GM12878 (cell line): Measurements from ENCODE around the gene TBCK. TPM values are rescaled to one million over a fixed set of nuclear protein-coding genes. Genes with fewer than 3 reads are reported as not detected.

Experiments
- ATAC-seq: fragments of 200-7000 bp; cut with Tn5 transposase; 3 replicates; pipeline ENCODE4 v1.9.1; 2020; ENCODE audit warnings: mild to moderate bottlenecking, moderate library complexity
- BruUV-seq: library from RNA; stranded (reverse); fragments of 400-500 nt; replicated peaks from 2 replicates; lab custom pipeline; 2021; lab: Mats Ljungman, UMichigan
- CTCF ChIA-PET: fragments of 300-600 bp; sonication (Branson Sonifier 250); formaldehyde crosslinking; extraction: SDS; loops from one replicate; lab custom pipeline; 2021; ENCODE audit warnings: inconsistent platforms; lab: Yijun Ruan, JAX
- POLR2A ChIA-PET: fragments of 350-600 bp; formaldehyde crosslinking; extraction: SDS; loops from one replicate; lab custom pipeline; 2021; ENCODE audit warnings: inconsistent platforms; lab: Charles Lee
- RAD21 ChIA-PET: fragments of 300-600 bp; sonication (Branson Sonifier 250); formaldehyde crosslinking; loops from one replicate; lab custom pipeline; 2023; ENCODE audit warnings: antibody characterized with exemption; ENCODE audit not compliant: unreplicated experiment; lab: Charles Lee
- SMC1A ChIA-PET: fragments of 300-600 bp; sonication (Branson Sonifier 250); formaldehyde crosslinking; loops from one replicate; lab custom pipeline; 2023; ENCODE audit not compliant: unreplicated experiment, uncharacterized antibody; lab: Charles Lee
- DNase-seq: peaks from one replicate; pipeline ENCODE4 v3.0.0-alpha.2; 2011; ENCODE audit warnings: low read depth, low spot score
- FAIRE-seq: peaks from 3 replicates; lab custom pipeline; 2011; peaks lifted over from hg19 to GRCh38; lab: Jason Lieb, UNC
- H2AFZ ChIP-seq: 2 replicates; pipeline ENCODE4 v1.6.0; 2011; ENCODE audit warnings: low read depth, low read length, control low read depth; ENCODE audit not compliant: control insufficient read depth
- H3K27ac ChIP-seq: 2 replicates; pipeline ENCODE4 v1.5.1; 2011; ENCODE audit warnings: control low read depth; ENCODE audit not compliant: control insufficient read depth, insufficient read depth
- H3K27me3 ChIP-seq, 2 experiments: replicated peaks in 1 of 2; 2 replicates each; pipeline versions ENCODE4 v1.6.0 to v1.6.1; 2011; ENCODE audit warnings: low read length in 1 of 2; ENCODE audit not compliant: control insufficient read depth in 2 of 2, insufficient read depth in 2 of 2
- H3K36me3 ChIP-seq, 2 experiments: 2 replicates each; pipeline ENCODE4 v1.5.1; 2011; ENCODE audit warnings: low read length in 1 of 2; ENCODE audit not compliant: control insufficient read depth in 2 of 2, insufficient read depth in 2 of 2
- H3K4me1 ChIP-seq: 2 replicates; pipeline ENCODE4 v1.6.1; 2011; ENCODE audit warnings: mild to moderate bottlenecking, low read length, moderate library complexity, mixed read lengths; ENCODE audit not compliant: control insufficient read depth, insufficient read depth
- H3K4me2 ChIP-seq: 2 replicates; pipeline ENCODE4 v1.6.0; 2011; ENCODE audit warnings: control low read depth; ENCODE audit not compliant: control insufficient read depth, insufficient read depth
- H3K4me3 ChIP-seq: fragments of 200-600 bp; sonication (generic); 2 replicates; pipeline ENCODE4 v1.5.1; 2016
- H3K79me2 ChIP-seq: 2 replicates; pipeline ENCODE4 v1.6.0; 2011; ENCODE audit warnings: low read length; ENCODE audit not compliant: control insufficient read depth, insufficient read depth
- H3K9ac ChIP-seq: 2 replicates; pipeline ENCODE4 v1.8.0; 2011; ENCODE audit warnings: low read length, control low read depth, mixed read lengths; ENCODE audit not compliant: control insufficient read depth, insufficient read depth
- H3K9me3 ChIP-seq: replicated peaks from 3 replicates; pipeline ENCODE4 v1.5.1; 2011; ENCODE audit warnings: mild to moderate bottlenecking, low read length; ENCODE audit not compliant: control insufficient read depth, insufficient read depth
- H4K20me1 ChIP-seq: 2 replicates; pipeline ENCODE4 v1.6.0; 2011; ENCODE audit not compliant: control insufficient read depth, insufficient read depth
- CHD2 ChIP-seq: IDR thresholded peaks from 2 replicates; pipeline ENCODE4 v1.6.1; 2011; ENCODE audit warnings: low read depth, low read length, improper control_type of control experiment, borderline replicate concordance
- CHD4 ChIP-seq: fragments of 200-600 bp; sonication (generic); IDR thresholded peaks from 2 replicates; pipeline ENCODE4 v1.6.1; 2016; ENCODE audit warnings: mild to moderate bottlenecking
- EP300 ChIP-seq, 2 experiments: fragments of 150-350 bp in 1 of 2; IDR thresholded peaks; 2 replicates each; pipeline ENCODE4 v1.6.1; 2011 to 2012; ENCODE audit warnings: low read depth in 2 of 2, low read length in 2 of 2, borderline replicate concordance in 1 of 2, improper control_type of control experiment in 1 of 2, inconsistent platforms in 1 of 2; ENCODE audit not compliant: control insufficient read depth in 1 of 2
- HCFC1 ChIP-seq: fragments of 150-350 bp; IDR thresholded peaks from 2 replicates; pipeline ENCODE4 v1.6.1; 2014; ENCODE audit warnings: low read length
- MXI1 ChIP-seq: fragments of 150-350 bp; IDR thresholded peaks from 2 replicates; pipeline ENCODE4 v1.6.1; 2011; ENCODE audit warnings: low read depth, mild to moderate bottlenecking, inconsistent platforms, low read length, improper control_type of control experiment
- RAD21 ChIP-seq: IDR thresholded peaks from 2 replicates; pipeline ENCODE4 v1.6.1; 2011; ENCODE audit warnings: mild to moderate bottlenecking, low read depth, low read length, moderate library complexity; ENCODE audit not compliant: insufficient read depth
- RFX5 ChIP-seq: IDR thresholded peaks from 2 replicates; pipeline ENCODE4 v1.6.1; 2011; ENCODE audit warnings: low read depth, low read length, improper control_type of control experiment
- SREBF1 ChIP-seq: IDR thresholded peaks from 2 replicates; pipeline ENCODE4 v1.6.1; 2012; ENCODE audit warnings: mild to moderate bottlenecking, low read length
- SUPT20H ChIP-seq: IDR thresholded peaks from 2 replicates; pipeline ENCODE4 v1.6.1; 2011; ENCODE audit warnings: low read depth, mild to moderate bottlenecking, low read length, moderate library complexity, borderline replicate concordance; ENCODE audit not compliant: control insufficient read depth
- TAF1 ChIP-seq: IDR thresholded peaks from 2 replicates; pipeline ENCODE4 v1.6.1; 2011; ENCODE audit warnings: mild to moderate bottlenecking, low read depth, low read length, borderline replicate concordance
- YY1 ChIP-seq: IDR thresholded peaks from 2 replicates; pipeline ENCODE4 v1.6.1; 2011; ENCODE audit warnings: low read depth, mild to moderate bottlenecking, low read length
- ZBED1 ChIP-seq: IDR thresholded peaks from 2 replicates; pipeline ENCODE4 v1.6.1; 2016; ENCODE audit warnings: borderline replicate concordance
- ZNF274 ChIP-seq: IDR thresholded peaks from one replicate; pipeline ENCODE4 v1.8.0; 2011; ENCODE audit not compliant: insufficient read length, insufficient read depth
- WGBS: methylation state at CpG from one replicate; pipeline ENCODE4 v1.1.6; 2016; ENCODE audit warnings: low lambda C conversion rate; ENCODE audit not compliant: insufficient replicate concordance, insufficient coverage; ENCODE audit errors: missing lambda C conversion rate; 5-methylcytosine and 5-hydroxymethylcytosine counted together
- in situ Hi-C: fragments of 300-500 bp; cut with MboI; formaldehyde crosslinking; loops from 9 replicates; pipeline ENCODE4 v1.14.3; 2018; ENCODE audit warnings: mixed read lengths
- intact Hi-C: fragments of 100-400 bp; cut with micrococcal nuclease; formaldehyde crosslinking; loops from one replicate; pipeline ENCODE4 v1.14.2; 2022; ENCODE audit not compliant: unreplicated experiment
- polyA plus RNA-seq, 11 experiments: library from polyadenylated mRNA; depleted of rRNA in 4 of 11; unstranded in 6 of 11; stranded (reverse) in 5 of 11; fragments of >200 nt; fragmentation: Nextera tagmentation in 4 of 11; fragmentation: Illumina TruSeq in 1 of 11; extraction: Ambion mirVana in 4 of 11; extraction: Trizol in 1 of 11; gene quantifications; 1 replicate in 1 of 11; 2 replicates in 10 of 11; pipeline versions ENCODE4 v1.2.1 to v1.2.3, GENCODE V29; 2011 to 2016; ENCODE audit warnings: inconsistent platforms in 2 of 11, missing spikeins in 2 of 11, low read depth in 1 of 11
- total RNA-seq, 4 experiments: library from RNA; depleted of rRNA in 3 of 4; stranded (reverse); fragments of >200 nt in 3 of 4; fragmentation: Illumina TruSeq in 1 of 4; extraction: Trizol in 1 of 4; gene quantifications; 2 replicates each; pipeline versions ENCODE4 v1.2.1 to v1.2.3, GENCODE V29; 2013 to 2021
- TF ChIP-seq, protein P1 (sequence below): fragments of 450-650 bp; IDR thresholded peaks from 2 replicates; pipeline ENCODE4 v1.6.1; 2017; ENCODE audit warnings: borderline replicate concordance

TBCK gene
- total and polyA plus RNA-seq, 10 of the 15 experiments (the other 5 are each of a cell fraction or from before 2014, with no cell fraction given), result 4.1 to 30.3 (median 20.2) TPM

GRCh38 chr4:106255195-106255594 is 60.8 kb downstream of the TBCK start:
- POLR2A ChIA-PET, result no interaction called here
- SMC1A ChIA-PET, result no interaction called here
- in situ Hi-C loops, result no loop called here
- no peak for ATAC-seq
- H3K9me3 ChIP-seq, result no peaks in the 10 kb centered on the region; the same call in 2 of the 3 replicates
- H3K4me2 ChIP-seq, result no peak overlapping the region
- no peak for DNase-seq
- 97% methylated on average over 8 of the region's 8 CpGs for WGBS
- RAD21 ChIA-PET, result no interaction called here
- H3K4me1 ChIP-seq, result no peaks in the 10 kb centered on the region
- CTCF ChIA-PET, result interaction anchor here (0.9 to 1.6 kb wide), 2 partner anchors 9 to 11 kb away, joined by 3 to 4 read pairs; no protein-coding TSS in a partner anchor
- intact Hi-C loops, result no loop called here
- no peaks in the 10 kb centered on the region for H4K20me1 ChIP-seq
- H3K9ac ChIP-seq, result no peak overlapping the region
- no peaks in the 10 kb centered on the region for H3K27me3 ChIP-seq
- no peak for FAIRE-seq
- H3K36me3 ChIP-seq, result peaks cover 4 to 6% of the 10 kb centered on the region in 2 experiments; a peak in 2 of 4 replicates
- no TSS peak for BruUV-seq
- no peaks in the 10 kb centered on the region for H3K79me2 ChIP-seq
- H2AFZ ChIP-seq, result no peak overlapping the region
- H3K27ac ChIP-seq, result no peak overlapping the region
- no peak overlapping the region for H3K4me3 ChIP-seq
- TF ChIP-seq CHD4 (no peak), CHD2 (no peak), ZNF274 (no peak), RAD21 (no peak), MXI1 (no peak), TAF1 (no peak), RFX5 (no peak)

- H3K4me1 ChIP-seq, result no peaks in the 10 kb centered on the region
- no peaks in the 10 kb centered on the region for H4K20me1 ChIP-seq
- intact Hi-C loops, result no loop called here
- ChIA-PET CTCF (interaction anchor here (1.6 kb wide), 1 partner anchor 11 kb away, joined by 4 read pairs; no protein-coding TSS in a partner anchor), RAD21 (no interaction called here), SMC1A (interaction anchor here (1.4 kb wide), 1 partner anchor 13 kb away, joined by 3 read pairs; no protein-coding TSS in a partner anchor), POLR2A (no interaction called here)
- no TSS peak for BruUV-seq
- FAIRE-seq, result no peak
- no peak overlapping the region for H3K4me3 ChIP-seq
- H3K27me3 ChIP-seq, result no peaks in the 10 kb centered on the region
- in situ Hi-C loops, result no loop called here
- no peak overlapping the region for H2AFZ ChIP-seq
- H3K79me2 ChIP-seq, result no peaks in the 10 kb centered on the region
- H3K4me2 ChIP-seq, result no peak overlapping the region
- no peaks in the 10 kb centered on the region; the same call in 2 of the 3 replicates for H3K9me3 ChIP-seq
- no peak for ATAC-seq
- 86% methylated on average over 4 of the region's 4 CpGs for WGBS
- no peak overlapping the region for H3K27ac ChIP-seq
- H3K36me3 ChIP-seq, result peaks cover 4 to 9% of the 10 kb centered on the region in 2 experiments; a peak in 2 of 4 replicates
- H3K9ac ChIP-seq, result no peak overlapping the region
- no peak for DNase-seq
- TF ChIP-seq ZBED1 (no peak), EP300 (IDR thresholded peaks at IDR 0.05; ENCODE audit: borderline replicate concordance in 1 of 2, control insufficient read depth in 1 of 2, low read depth in 2 of 2, low read length in 2 of 2) (no peak), HCFC1 (no peak), TAF1 (no peak), YY1 (no peak), SREBF1 (no peak), SUPT20H (no peak)
- TF ChIP-seq, protein P1, sequence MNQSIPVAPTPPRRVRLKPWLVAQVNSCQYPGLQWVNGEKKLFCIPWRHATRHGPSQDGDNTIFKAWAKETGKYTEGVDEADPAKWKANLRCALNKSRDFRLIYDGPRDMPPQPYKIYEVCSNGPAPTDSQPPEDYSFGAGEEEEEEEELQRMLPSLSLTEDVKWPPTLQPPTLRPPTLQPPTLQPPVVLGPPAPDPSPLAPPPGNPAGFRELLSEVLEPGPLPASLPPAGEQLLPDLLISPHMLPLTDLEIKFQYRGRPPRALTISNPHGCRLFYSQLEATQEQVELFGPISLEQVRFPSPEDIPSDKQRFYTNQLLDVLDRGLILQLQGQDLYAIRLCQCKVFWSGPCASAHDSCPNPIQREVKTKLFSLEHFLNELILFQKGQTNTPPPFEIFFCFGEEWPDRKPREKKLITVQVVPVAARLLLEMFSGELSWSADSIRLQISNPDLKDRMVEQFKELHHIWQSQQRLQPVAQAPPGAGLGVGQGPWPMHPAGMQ, result no peak
Measured at GRCh38 chr4:106253364-106254129, 62.5 kb downstream of the TBCK start.
